Endodermal cell (in vitro differentiated cells): ENCODE measurements around the gene ANKRD20A1. TPM values are rescaled to one million over a fixed set of nuclear protein-coding genes. Genes with fewer than 3 reads are reported as not detected.
"Not testable (repeated sequence)": the region's sequence is repeated elsewhere in the genome, so short reads cannot be mapped to it uniquely, and the experiment has no call there.

Source experiments
- DNase-seq: peaks from one replicate; pipeline ENCODE4 v3.0.0-alpha.2; 2017
- H3K27ac ChIP-seq: 2 replicates; pipeline ENCODE4 v1.5.1; 2013; ENCODE audit warnings: mild to moderate bottlenecking, low read depth, low read length, moderate library complexity
- H3K27me3 ChIP-seq: 2 replicates; pipeline ENCODE4 v1.6.1; 2013; ENCODE audit warnings: mild to moderate bottlenecking, low read length, moderate library complexity; ENCODE audit not compliant: insufficient read depth, control insufficient read depth, poor library complexity, severe bottlenecking
- H3K36me3 ChIP-seq: 2 replicates; pipeline ENCODE4 v1.7.0; 2013; ENCODE audit warnings: mild to moderate bottlenecking, low read length, moderate library complexity; ENCODE audit not compliant: control insufficient read depth, insufficient read depth
- H3K4me1 ChIP-seq: one replicate; pipeline ENCODE4 v1.7.0; 2013; ENCODE audit warnings: low read length; ENCODE audit not compliant: control insufficient read depth, insufficient read depth
- H3K4me3 ChIP-seq: 2 replicates; pipeline ENCODE4 v1.5.1; 2013; ENCODE audit warnings: mild to moderate bottlenecking, low read length, moderate library complexity
- H3K9ac ChIP-seq: 2 replicates; pipeline ENCODE4 v1.6.1; 2013; ENCODE audit warnings: mild to moderate bottlenecking, low read length, moderate library complexity; ENCODE audit not compliant: poor library complexity, severe bottlenecking; ENCODE audit errors: extremely low read depth
- H3K9me3 ChIP-seq: 2 replicates; pipeline ENCODE4 v1.6.1; 2013; ENCODE audit warnings: mild to moderate bottlenecking, low read length, moderate library complexity; ENCODE audit not compliant: control insufficient read depth
- H3K27ac Mint-ChIP-seq: 2 replicates; pipeline ENCODE4 v1.8.0; 2020; ENCODE audit warnings: mixed read lengths
- H3K27me3 Mint-ChIP-seq: 2 replicates; pipeline ENCODE4 v1.8.0; 2021; ENCODE audit warnings: mild to moderate bottlenecking, mixed read lengths; ENCODE audit not compliant: insufficient read depth
- H3K36me3 Mint-ChIP-seq: 2 replicates; pipeline ENCODE4 v1.8.0; 2020; ENCODE audit warnings: low read depth, mixed read lengths
- H3K4me1 Mint-ChIP-seq: 2 replicates; pipeline ENCODE4 v1.8.0; 2020; ENCODE audit warnings: mixed read lengths
- H3K4me3 Mint-ChIP-seq: 2 replicates; pipeline ENCODE4 v1.8.0; 2020; ENCODE audit warnings: mild to moderate bottlenecking, moderate library complexity, mixed read lengths
- H3K9me3 Mint-ChIP-seq: 2 replicates; pipeline ENCODE4 v1.8.0; 2020; ENCODE audit warnings: mild to moderate bottlenecking, mixed read lengths
- WGBS, 2 experiments: methylation state at CpG; one replicate each; pipeline versions ENCODE4 v1.1.5 to v1.1.7; 2013; ENCODE audit warnings: missing lambda C conversion rate in 2 of 2, mixed read lengths in 1 of 2; ENCODE audit not compliant: insufficient coverage in 1 of 2, insufficient read length in 1 of 2; 5-methylcytosine and 5-hydroxymethylcytosine counted together
- long read RNA-seq, 4 experiments: library from polyadenylated mRNA in 2 of 4; library from RNA in 1 of 4; library from capped mRNA in 1 of 4; stranded (forward) in 3 of 4; unstranded in 1 of 4; transcript quantifications; one replicate each; pipeline ENCODE4 v2.0.0, GENCODE V29; 2020 to 2021; ENCODE audit warnings: inconsistent platforms in 1 of 4
- polyA plus RNA-seq, 2 experiments: library from polyadenylated mRNA; stranded (reverse); fragments of 50-300 nt; gene quantifications; one replicate each; pipeline ENCODE4 v1.2.3, GENCODE V29; 2013
- total RNA-seq, 2 donors: library from RNA; stranded (reverse); fragmentation: NEBNext Ultra II Directional in 1 of 2; extraction: Animal tissue kit (Norgen Biotek cat#: 25700) in 1 of 2; gene quantifications; 2 replicates in 1 of 2; 3 replicates in 1 of 2; pipeline ENCODE4 v1.2.1, GENCODE V29; 2021

ANKRD20A1 gene
- 1 to 10 TPM; 1.9 to 4.3 TPM for total RNA-seq
- polyA plus RNA-seq (2013, experiment 1 of 2), result 0.96 TPM
- 1.3 TPM for polyA plus RNA-seq (2013, experiment 2 of 2)
- long read RNA-seq, experiment 1, result 0 reads
- long read RNA-seq, experiment 2, partial matches to known transcripts, result 0 of 2 reads
- long read RNA-seq, experiment 2, other reads (novel, unspliced or antisense), result 1 of 2 reads
- long read RNA-seq, experiment 3, result 0 reads
- long read RNA-seq, experiment 4, result 0 reads

DNA sequence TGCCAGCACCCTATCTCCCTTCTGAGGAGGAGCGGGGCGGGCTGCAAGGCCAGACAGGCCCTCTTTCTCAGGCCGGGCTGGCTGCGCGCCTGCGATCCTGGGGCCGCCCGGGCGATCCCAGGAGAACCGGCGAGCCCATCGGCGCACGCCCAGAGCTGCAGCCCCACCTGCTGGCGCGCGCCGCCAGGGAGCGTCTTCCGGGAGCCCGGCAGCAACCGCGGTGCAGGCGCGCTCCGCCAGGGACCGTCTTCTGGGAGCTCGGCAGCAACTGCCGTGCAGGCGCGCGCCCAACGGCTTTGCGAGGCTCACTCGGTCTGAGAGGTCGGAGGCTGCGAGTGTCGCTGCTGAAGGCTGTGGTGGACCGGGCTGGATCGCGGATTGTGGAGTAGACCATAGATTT is at the start of gene ANKRD20A1:
Gene ANKRD20A1, plus strand, starts transcription at position 61 of the 400 bp plus-strand sequence. CDS start 496 bp downstream, outside the sequence.
- H3K36me3 ChIP-seq, H3K4me3 Mint-ChIP-seq, H3K27me3 Mint-ChIP-seq, H3K27ac Mint-ChIP-seq, DNase-seq, H3K4me3 ChIP-seq, H3K9ac ChIP-seq, H3K4me1 ChIP-seq, H3K27me3 ChIP-seq, H3K27ac ChIP-seq, H3K4me1 Mint-ChIP-seq, H3K9me3 Mint-ChIP-seq, H3K9me3 ChIP-seq, H3K36me3 Mint-ChIP-seq: not testable (repeated sequence)
- WGBS, 2 experiments, result no CpG with 5 or more reads among the region's 41 CpGs

GRCh38 chr9:67832088-67832487 is 26.6 kb upstream of the ANKRD20A1 start:
- H3K4me3 Mint-ChIP-seq, H3K27ac Mint-ChIP-seq, H3K4me1 Mint-ChIP-seq, H3K4me1 ChIP-seq, H3K9me3 ChIP-seq, H3K27me3 ChIP-seq, H3K36me3 ChIP-seq, H3K27me3 Mint-ChIP-seq, H3K27ac ChIP-seq, H3K9me3 Mint-ChIP-seq, DNase-seq, H3K4me3 ChIP-seq, H3K36me3 Mint-ChIP-seq, H3K9ac ChIP-seq: not testable (repeated sequence)
- WGBS, 2 experiments, result 97% methylated on average over 2 of the region's 11 CpGs; no CpG with 5 or more reads in 1 of the 2 experiments
